Effector memory CD4-positive, alpha-beta T cell (primary cell): ENCODE measurements around the gene TEX13C.
"Not testable (repeated sequence)": the region's sequence is repeated elsewhere in the genome, so short reads cannot be mapped to it uniquely, and the experiment has no call there.

Experiments
- DNase-seq, 3 donors: peaks; one replicate each; pipeline ENCODE4 v3.0.0-alpha.2; 2020
- H3K27ac ChIP-seq: 2 replicates; pipeline ENCODE4 v1.7.0; 2013; ENCODE audit warnings: mild to moderate bottlenecking, low read length, moderate library complexity; ENCODE audit not compliant: insufficient read depth, poor library complexity, severe bottlenecking
- H3K27me3 ChIP-seq: replicated peaks from 2 replicates; pipeline ENCODE4 v1.7.0; 2013; ENCODE audit warnings: mild to moderate bottlenecking, low read length; ENCODE audit not compliant: insufficient read depth, control insufficient read depth, poor library complexity, severe bottlenecking
- H3K36me3 ChIP-seq: 2 replicates; pipeline ENCODE4 v1.7.0; 2013; ENCODE audit warnings: mild to moderate bottlenecking, low read length, moderate library complexity; ENCODE audit not compliant: control insufficient read depth, insufficient read depth
- H3K4me1 ChIP-seq: 2 replicates; pipeline ENCODE4 v1.7.0; 2013; ENCODE audit warnings: low read length, mild to moderate bottlenecking; ENCODE audit not compliant: control insufficient read depth, insufficient read depth, poor library complexity, severe bottlenecking
- H3K4me3 ChIP-seq: 2 replicates; pipeline ENCODE4 v1.7.0; 2013; ENCODE audit warnings: low read length, low read depth, mild to moderate bottlenecking; ENCODE audit not compliant: insufficient read depth, poor library complexity, severe bottlenecking
- H3K9me3 ChIP-seq: 2 replicates; pipeline ENCODE4 v1.7.0; 2013; ENCODE audit warnings: mild to moderate bottlenecking, low read length, moderate library complexity; ENCODE audit not compliant: control insufficient read depth

The TEX13C gene

DNA sequence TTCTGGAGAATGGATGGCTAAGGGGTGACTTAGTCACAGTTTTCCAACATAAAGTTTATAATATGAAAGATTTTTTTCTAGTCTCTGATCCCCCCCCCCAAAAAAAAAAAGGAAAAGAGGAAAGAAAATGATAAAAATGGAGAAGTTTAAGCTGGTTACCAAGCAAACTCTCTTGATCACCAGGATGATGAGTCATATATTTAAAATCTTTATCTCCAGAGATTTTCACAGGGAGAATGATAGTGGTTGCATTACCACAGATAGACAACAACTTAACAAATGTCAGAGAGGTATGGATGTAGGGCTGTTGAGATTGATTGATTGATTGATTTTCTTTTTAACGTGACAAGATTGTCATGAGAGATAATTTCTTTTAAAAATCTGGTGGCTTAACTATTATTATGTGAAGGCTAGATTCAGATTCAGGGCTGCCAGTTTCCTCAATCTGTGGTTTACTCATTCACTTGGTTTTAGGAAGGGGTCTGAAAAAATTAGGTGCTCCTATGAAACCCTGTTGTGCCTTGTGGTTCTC is 13.3 kb upstream of the TEX13C start:
- no peaks in the 10 kb centered on the region for H3K36me3 ChIP-seq
- no peak for DNase-seq
- no peaks in the 10 kb centered on the region for H3K27me3 ChIP-seq
- no peak overlapping the region for H3K4me3 ChIP-seq
- no peak overlapping the region for H3K27ac ChIP-seq
- no peaks in the 10 kb centered on the region for H3K4me1 ChIP-seq
- H3K9me3 ChIP-seq = no peaks in the 10 kb centered on the region

DNA sequence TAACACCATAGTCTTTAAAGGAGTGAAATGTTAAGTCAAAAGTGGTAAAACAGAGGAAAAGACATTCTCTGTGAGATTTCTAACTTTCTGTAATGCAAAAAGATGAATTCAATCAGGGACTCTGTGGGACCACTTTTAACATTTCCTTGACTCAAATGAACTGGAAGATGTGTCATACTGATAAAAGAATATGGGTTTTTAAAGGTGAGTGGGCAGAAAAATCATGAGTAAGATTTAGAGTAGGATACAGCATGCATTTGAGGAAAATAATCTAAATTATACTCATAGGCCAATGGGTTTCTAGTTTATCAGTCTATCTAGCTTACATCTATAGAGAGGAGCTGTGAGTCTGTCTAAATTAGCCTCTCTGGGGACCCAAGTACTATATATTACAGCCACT is 11.0 kb upstream of the TEX13C start:
- DNase-seq = no peak
- Histone ChIP-seq H3K9me3 (no peaks in the 10 kb centered on the region), H3K4me3 (no peak overlapping the region), H3K27ac (no peak overlapping the region), H3K27me3 (no peaks in the 10 kb centered on the region), H3K4me1 (no peaks in the 10 kb centered on the region), H3K36me3 (no peaks in the 10 kb centered on the region)

DNA sequence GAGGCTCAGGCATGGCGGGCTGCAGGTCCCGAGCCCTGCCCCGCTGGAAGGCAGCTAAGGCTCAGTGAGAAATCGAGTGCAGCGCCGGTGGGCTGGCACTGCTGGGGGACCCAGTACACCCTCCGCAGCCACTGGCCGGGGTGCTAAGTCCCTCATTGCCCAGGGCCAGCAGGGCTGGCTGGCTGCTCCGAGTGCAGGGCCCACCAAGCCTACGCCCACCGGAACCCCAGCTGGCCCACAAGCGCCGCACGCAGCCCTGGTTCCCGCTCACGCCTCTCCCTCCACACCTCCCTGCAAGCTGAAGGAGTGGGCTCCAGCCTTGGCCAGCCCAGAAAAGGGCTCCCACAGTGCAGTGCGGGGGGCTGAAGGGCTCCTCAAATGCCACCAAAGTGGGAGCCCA is 505 bp upstream of the TEX13C start:
- H3K4me3 ChIP-seq, DNase-seq, H3K9me3 ChIP-seq, H3K36me3 ChIP-seq, H3K27ac ChIP-seq, H3K27me3 ChIP-seq, H3K4me1 ChIP-seq: not testable (repeated sequence)

DNA sequence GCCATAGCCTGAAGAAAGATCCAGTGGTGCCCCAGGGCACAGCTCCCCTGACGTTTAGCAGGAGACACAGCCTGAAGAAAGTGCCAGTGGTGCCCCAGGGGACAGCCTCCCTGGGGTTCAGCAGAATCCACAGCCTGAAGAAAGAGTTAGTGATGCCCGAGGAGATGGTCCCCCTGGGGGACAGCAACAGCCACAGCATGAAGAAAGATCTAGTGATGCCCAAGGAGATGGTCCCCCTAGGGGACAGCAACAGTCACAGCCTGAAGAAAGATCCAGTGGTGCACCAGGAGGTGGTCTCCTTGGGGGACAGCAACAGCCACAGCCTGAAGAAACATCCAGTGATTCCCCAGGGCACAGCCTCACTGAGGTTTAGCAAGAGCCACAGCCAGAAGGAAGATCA is 2.8 kb downstream of the TEX13C start:
- no peaks in the 10 kb centered on the region for H3K27me3 ChIP-seq
- H3K9me3 ChIP-seq = no peaks in the 10 kb centered on the region
- no peak overlapping the region for H3K4me3 ChIP-seq
- H3K4me1 ChIP-seq = no peaks in the 10 kb centered on the region
- H3K27ac ChIP-seq = no peak overlapping the region
- DNase-seq = no peak
- no peaks in the 10 kb centered on the region for H3K36me3 ChIP-seq

DNA sequence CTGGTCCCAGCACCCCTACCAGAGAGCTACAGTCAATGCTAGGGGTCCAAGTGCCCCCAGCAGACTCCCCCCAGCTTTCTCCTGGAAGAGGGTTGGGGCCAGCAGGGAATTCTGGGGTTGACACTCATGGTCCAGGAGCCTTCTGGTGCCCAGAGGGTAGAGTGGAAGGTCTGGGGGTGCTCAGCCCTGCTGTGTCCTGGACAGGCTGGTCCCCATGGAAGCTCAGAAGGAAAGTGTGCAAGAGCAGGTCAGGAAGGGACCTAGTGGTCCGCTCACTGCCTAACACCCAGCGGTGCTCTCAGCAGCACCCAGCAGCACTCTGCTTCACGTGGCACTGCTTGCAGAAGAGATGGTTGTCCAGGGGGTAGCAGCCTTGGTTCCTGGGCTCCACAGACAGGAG is 6.9 kb downstream of the TEX13C start:
- Histone ChIP-seq H3K36me3 (no peaks in the 10 kb centered on the region), H3K27ac (no peak overlapping the region), H3K4me3 (no peak overlapping the region), H3K4me1 (no peaks in the 10 kb centered on the region), H3K27me3 (no peaks in the 10 kb centered on the region), H3K9me3 (no peaks in the 10 kb centered on the region)
- no peak for DNase-seq

DNA sequence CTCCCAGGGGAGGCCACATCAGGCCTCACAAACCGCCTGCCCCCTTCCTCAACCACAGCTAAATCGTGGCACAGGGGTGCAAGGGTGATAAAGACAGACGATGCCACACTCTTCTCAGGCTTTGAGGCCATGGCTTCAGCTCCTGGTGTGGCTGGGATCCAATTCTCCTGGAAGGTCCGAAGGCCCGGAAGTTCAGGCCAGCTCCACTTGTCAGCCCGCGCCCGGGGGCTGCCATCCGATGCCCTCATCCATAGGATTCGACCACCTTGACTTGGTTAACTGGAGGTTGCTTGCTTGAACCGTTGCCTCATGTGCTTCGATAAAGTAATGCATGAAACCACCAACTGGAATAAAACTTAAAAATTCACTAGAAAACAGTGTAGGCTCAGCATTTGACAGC is 8.2 kb downstream of the TEX13C start:
- Histone ChIP-seq H3K36me3 (no peaks in the 10 kb centered on the region), H3K9me3 (no peaks in the 10 kb centered on the region), H3K27ac (no peak overlapping the region), H3K27me3 (no peaks in the 10 kb centered on the region), H3K4me3 (no peak overlapping the region), H3K4me1 (no peaks in the 10 kb centered on the region)
- no peak for DNase-seq

DNA sequence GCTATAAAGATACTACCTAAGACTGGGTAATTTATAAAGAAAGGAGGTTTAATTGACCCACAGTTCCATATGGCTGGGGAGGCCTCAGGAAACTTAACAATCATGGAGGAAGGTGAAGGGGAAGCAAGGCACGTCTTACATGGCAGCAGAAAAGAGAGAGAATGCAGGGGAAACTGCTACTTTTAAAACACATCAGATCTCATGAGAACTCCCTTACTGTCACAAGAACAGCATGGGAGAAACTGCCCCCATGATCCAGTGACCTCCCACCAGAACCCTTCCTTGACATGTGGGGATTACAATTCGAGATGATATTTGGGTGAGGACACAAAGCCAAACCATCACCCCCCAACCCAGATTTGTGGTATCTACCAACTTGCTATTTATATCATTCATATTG is 13.9 kb downstream of the TEX13C start:
- H3K27ac ChIP-seq = no peak overlapping the region

DNA sequence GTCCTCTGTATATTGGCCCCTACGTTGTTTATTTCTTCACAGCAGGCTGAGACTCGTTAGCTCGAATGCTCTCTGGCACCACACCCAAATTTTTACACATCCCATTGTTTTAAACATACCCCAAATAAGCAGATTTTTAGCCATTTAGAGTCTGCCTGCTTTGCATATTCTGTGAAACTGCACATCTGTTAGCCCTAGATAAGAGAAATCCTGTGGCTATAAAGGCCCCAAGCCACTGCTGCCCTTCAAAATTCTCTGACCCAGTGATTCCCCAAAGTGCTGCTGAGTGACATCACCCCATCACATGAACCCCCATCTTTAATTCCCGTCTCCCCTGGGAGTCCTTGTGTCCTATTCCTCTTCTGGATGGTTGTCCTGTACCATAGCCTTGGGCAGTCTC is 20.8 kb downstream of the TEX13C start:
- H3K4me1 ChIP-seq = no peaks in the 10 kb centered on the region
- H3K4me3 ChIP-seq = no peak overlapping the region
- no peaks in the 10 kb centered on the region for H3K36me3 ChIP-seq
- no peak for DNase-seq
- H3K27me3 ChIP-seq = no peaks in the 10 kb centered on the region
- no peak overlapping the region for H3K27ac ChIP-seq
- no peaks in the 10 kb centered on the region for H3K9me3 ChIP-seq

More for the DNA sequence above, 13.9 kb downstream of the TEX13C start:
- Histone ChIP-seq H3K36me3 (no peaks in the 10 kb centered on the region), H3K9me3 (no peaks in the 10 kb centered on the region), H3K4me1 (no peaks in the 10 kb centered on the region), H3K27me3 (no peaks in the 10 kb centered on the region), H3K4me3 (no peak overlapping the region)
- no peak for DNase-seq

DNA sequence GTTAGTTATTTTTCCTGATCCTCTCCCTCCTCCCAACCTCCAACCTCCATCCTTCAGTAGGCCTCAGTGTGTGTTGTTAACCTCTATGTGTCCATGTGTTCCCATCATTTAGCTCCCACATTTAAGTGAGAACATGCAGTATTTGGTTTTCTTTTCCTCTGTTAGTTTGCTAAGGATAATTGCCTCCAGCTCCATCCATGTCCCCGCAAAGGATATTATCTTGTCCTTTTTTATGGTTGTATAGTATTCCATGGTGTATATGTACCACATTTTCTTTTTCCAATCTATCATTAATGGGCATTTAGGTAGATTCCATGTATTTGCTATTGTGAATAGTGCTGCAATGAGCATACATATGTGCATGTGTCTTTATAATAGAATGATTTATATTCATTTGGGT is 54.5 kb downstream of the TEX13C start:
- Histone ChIP-seq H3K36me3 (no peaks in the 10 kb centered on the region), H3K27ac (no peak overlapping the region), H3K4me3 (no peak overlapping the region), H3K27me3 (no peaks in the 10 kb centered on the region), H3K4me1 (no peaks in the 10 kb centered on the region), H3K9me3 (no peaks in the 10 kb centered on the region)
- DNase-seq = no peak
